ENCODE results near the gene ROR2. TPM values are rescaled to one million over a fixed set of nuclear protein-coding genes. Genes with fewer than 3 reads are reported as not detected.

ROR2 gene
- polyA plus RNA-seq, 3 donors, result not detected

GRCh38 chr9:91732187-91733005, 217.6 kb downstream of the ROR2 start:
- no peak for TF ChIP-seq CTCF (IDR thresholded peaks at IDR 0.05)
- Histone ChIP-seq H3K36me3 (replicated peaks in 1 of 2; ENCODE audit: control insufficient read depth in 1 of 2, insufficient read depth in 2 of 2, low read length in 2 of 2) (no peaks in the 10 kb centered on the region), H2AFZ (ENCODE audit: insufficient read depth, low read depth, low read length, poor library complexity, severe bottlenecking) (no peak overlapping the region), H4K20me1 (ENCODE audit: insufficient read depth, low read length) (no peaks in the 10 kb centered on the region), H3K4me1 (ENCODE audit: control insufficient read depth in 1 of 2, insufficient read depth in 2 of 2, low read length in 2 of 2) (no peaks in the 10 kb centered on the region), H3K4me3 (replicated peaks in 1 of 3; ENCODE audit: low read depth in 2 of 3, low read length in 3 of 3) (no peak overlapping the region), H3K9me3 (replicated peaks in 1 of 2; ENCODE audit: control insufficient read depth in 1 of 2, insufficient read depth in 1 of 2, low read length in 2 of 2) (no peaks in the 10 kb centered on the region), H3K27me3 (ENCODE audit: control insufficient read depth in 2 of 2, insufficient read depth in 2 of 2, low read length in 2 of 2) (no peaks in the 10 kb centered on the region), H3K27ac (ENCODE audit: low read depth in 1 of 2, low read length in 2 of 2) (no peak overlapping the region), H3K9ac (ENCODE audit: insufficient read depth, low read length, poor library complexity, severe bottlenecking) (no peak overlapping the region), H3K4me2 (replicated peaks; ENCODE audit: extremely low read depth, low read length, poor library complexity, severe bottlenecking) (no peak overlapping the region), H3K79me2 (ENCODE audit: insufficient read depth, low read length) (no peaks in the 10 kb centered on the region)
- Mint-ChIP-seq H3K27ac (no peak overlapping the region), H3K4me1 (no peaks in the 10 kb centered on the region), H3K4me3 (no peak overlapping the region), H3K9me3 (no peaks in the 10 kb centered on the region), H3K36me3 (no peaks in the 10 kb centered on the region), H3K27me3 (ENCODE audit: low read depth in 3 of 3) (peaks cover 0 to 4% (median 3%) of the 10 kb centered on the region in 3 donors)
- intact Hi-C loops (cut with micrococcal nuclease), result no loop called here
- DNase-seq, result no peak
- WGBS (ENCODE audit: insufficient coverage), result 87% methylated on average over 20 of the region's 21 CpGs

- Mint-ChIP-seq H3K36me3 (no peaks in the 10 kb centered on the region), H3K4me3 (no peak overlapping the region), H3K27ac (no peak overlapping the region), H3K4me1 (no peaks in the 10 kb centered on the region), H3K9me3 (no peaks in the 10 kb centered on the region), H3K27me3 (ENCODE audit: low read depth in 3 of 3) (peaks cover 0 to 5% (median 4%) of the 10 kb centered on the region in 3 donors)
- Histone ChIP-seq H4K20me1 (ENCODE audit: insufficient read depth, low read length) (no peaks in the 10 kb centered on the region), H3K27ac (ENCODE audit: low read depth in 1 of 2, low read length in 2 of 2) (no peak overlapping the region), H3K9me3 (replicated peaks in 1 of 2; ENCODE audit: control insufficient read depth in 1 of 2, insufficient read depth in 1 of 2, low read length in 2 of 2) (no peaks in the 10 kb centered on the region), H3K4me3 (replicated peaks in 1 of 3; ENCODE audit: low read depth in 2 of 3, low read length in 3 of 3) (no peak overlapping the region), H3K9ac (ENCODE audit: insufficient read depth, low read length, poor library complexity, severe bottlenecking) (no peak overlapping the region), H3K36me3 (replicated peaks in 1 of 2; ENCODE audit: control insufficient read depth in 1 of 2, insufficient read depth in 2 of 2, low read length in 2 of 2) (no peaks in the 10 kb centered on the region), H3K79me2 (ENCODE audit: insufficient read depth, low read length) (no peaks in the 10 kb centered on the region), H3K27me3 (ENCODE audit: control insufficient read depth in 2 of 2, insufficient read depth in 2 of 2, low read length in 2 of 2) (no peaks in the 10 kb centered on the region), H3K4me2 (replicated peaks; ENCODE audit: extremely low read depth, low read length, poor library complexity, severe bottlenecking) (no peak overlapping the region), H3K4me1 (ENCODE audit: control insufficient read depth in 1 of 2, insufficient read depth in 2 of 2, low read length in 2 of 2) (no peaks in the 10 kb centered on the region), H2AFZ (ENCODE audit: insufficient read depth, low read depth, low read length, poor library complexity, severe bottlenecking) (no peak overlapping the region)
- WGBS (ENCODE audit: insufficient coverage), result 90% methylated on average over 5 of the region's 15 CpGs
- intact Hi-C loops (cut with micrococcal nuclease), result no loop called here
- no peak for TF ChIP-seq CTCF (IDR thresholded peaks at IDR 0.05)
- no peak for DNase-seq
Observed at GRCh38 chr9:91730806-91731205, 219.2 kb downstream of the ROR2 start.
